Cardiac muscle cell (in vitro differentiated cells and primary cell): ENCODE data around the gene ADGRD1. TPM values are rescaled to one million over a fixed set of nuclear protein-coding genes. Genes with fewer than 3 reads are reported as not detected.

ENCODE experiments used
- DNase-seq, 2 donors: peaks; one replicate each; pipeline versions ENCODE4 v3.0.0 to v3.0.0-alpha.2; 2010 to 2017; ENCODE audit warnings: low read depth in 1 of 2, low spot score in 1 of 2
- H3K27ac ChIP-seq: fragments of 200-600 bp; sonication (generic); 2 replicates; pipeline ENCODE4 v1.5.1; 2016
- H3K27me3 ChIP-seq: fragments of 200-600 bp; sonication (generic); 2 replicates; pipeline ENCODE4 v1.6.0; 2016; ENCODE audit warnings: control low read depth
- H3K36me3 ChIP-seq: fragments of 200-600 bp; sonication (generic); 2 replicates; pipeline ENCODE4 v1.5.1; 2016; ENCODE audit warnings: control low read depth
- H3K4me1 ChIP-seq: fragments of 200-600 bp; sonication (generic); 2 replicates; pipeline ENCODE4 v1.8.1; 2017; ENCODE audit warnings: low read depth, mild to moderate bottlenecking, mixed run types
- H3K4me3 ChIP-seq: fragments of 200-600 bp; sonication (generic); 2 replicates; pipeline ENCODE4 v1.5.1; 2016; ENCODE audit warnings: mild to moderate bottlenecking
- H3K9me3 ChIP-seq: fragments of 200-600 bp; sonication (generic); 2 replicates; pipeline ENCODE4 v1.5.1; 2017; ENCODE audit warnings: low read depth, mild to moderate bottlenecking, control low read depth
- polyA plus RNA-seq: library from polyadenylated mRNA; unstranded; fragments of >200 nt; fragmentation: Nextera tagmentation; extraction: Ambion mirVana; gene quantifications from 2 replicates; pipeline ENCODE4 v1.2.1, GENCODE V29; 2016
- total RNA-seq: library from RNA; depleted of rRNA; stranded (reverse); fragments of >200 nt; gene quantifications from 2 replicates; pipeline ENCODE4 v1.2.3, GENCODE V29; 2016
- TF ChIP-seq, protein P1 (sequence below): IDR thresholded peaks from 2 replicates; pipeline ENCODE4 v1.5.1; 2012; ENCODE audit warnings: low read depth, mild to moderate bottlenecking, low read length

Gene ADGRD1
- total and polyA plus RNA-seq, 2 experiments from 2014 or later = 66.6 to 74.0 TPM

- Histone ChIP-seq H3K4me1 (no peaks in the 10 kb centered on the region), H3K9me3 (no peaks in the 10 kb centered on the region), H3K27me3 (no peaks in the 10 kb centered on the region), H3K4me3 (no peak overlapping the region), H3K27ac (no peak overlapping the region), H3K36me3 (peaks cover 48% of the 10 kb centered on the region)
- no peak for DNase-seq
- TF ChIP-seq, protein P1, sequence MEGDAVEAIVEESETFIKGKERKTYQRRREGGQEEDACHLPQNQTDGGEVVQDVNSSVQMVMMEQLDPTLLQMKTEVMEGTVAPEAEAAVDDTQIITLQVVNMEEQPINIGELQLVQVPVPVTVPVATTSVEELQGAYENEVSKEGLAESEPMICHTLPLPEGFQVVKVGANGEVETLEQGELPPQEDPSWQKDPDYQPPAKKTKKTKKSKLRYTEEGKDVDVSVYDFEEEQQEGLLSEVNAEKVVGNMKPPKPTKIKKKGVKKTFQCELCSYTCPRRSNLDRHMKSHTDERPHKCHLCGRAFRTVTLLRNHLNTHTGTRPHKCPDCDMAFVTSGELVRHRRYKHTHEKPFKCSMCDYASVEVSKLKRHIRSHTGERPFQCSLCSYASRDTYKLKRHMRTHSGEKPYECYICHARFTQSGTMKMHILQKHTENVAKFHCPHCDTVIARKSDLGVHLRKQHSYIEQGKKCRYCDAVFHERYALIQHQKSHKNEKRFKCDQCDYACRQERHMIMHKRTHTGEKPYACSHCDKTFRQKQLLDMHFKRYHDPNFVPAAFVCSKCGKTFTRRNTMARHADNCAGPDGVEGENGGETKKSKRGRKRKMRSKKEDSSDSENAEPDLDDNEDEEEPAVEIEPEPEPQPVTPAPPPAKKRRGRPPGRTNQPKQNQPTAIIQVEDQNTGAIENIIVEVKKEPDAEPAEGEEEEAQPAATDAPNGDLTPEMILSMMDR = no peak
These were observed 17.2 kb downstream of the ADGRD1 start for GRCh38 chr12:130970908-130971233.

GRCh38 chr12:130971925-130972585 is 18.3 kb downstream of the ADGRD1 start:
- TF ChIP-seq, protein P1 = no peak
- peaks cover 45% of the 10 kb centered on the region for H3K36me3 ChIP-seq
- no peaks in the 10 kb centered on the region for H3K9me3 ChIP-seq
- DNase-seq = no peak
- H3K27ac ChIP-seq = no peak overlapping the region
- no peaks in the 10 kb centered on the region for H3K4me1 ChIP-seq
- H3K4me3 ChIP-seq = no peak overlapping the region
- H3K27me3 ChIP-seq = no peaks in the 10 kb centered on the region

DNA sequence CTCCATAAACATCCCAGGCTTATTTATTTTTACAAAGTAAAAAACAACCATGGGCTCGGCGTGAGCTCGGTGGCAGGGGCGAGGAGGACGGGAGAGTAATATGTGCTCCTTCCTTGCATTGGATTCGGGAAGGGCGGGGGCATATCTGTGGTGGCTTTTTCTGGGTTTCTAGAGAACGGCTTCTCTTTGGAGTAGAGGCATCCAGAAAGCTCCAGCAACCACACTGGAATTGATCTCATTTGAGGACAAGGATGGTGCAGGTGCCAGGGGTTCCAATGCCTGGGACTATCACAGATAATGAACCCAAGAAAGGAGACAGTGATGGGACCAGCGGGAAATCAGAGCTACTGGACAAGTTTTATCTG is 18.9 kb downstream of the ADGRD1 start:
- TF ChIP-seq, protein P1 = no peak
- no peak for DNase-seq
- H3K36me3 ChIP-seq = peaks cover 40% of the 10 kb centered on the region
- no peak overlapping the region for H3K4me3 ChIP-seq
- no peaks in the 10 kb centered on the region for H3K27me3 ChIP-seq
- H3K27ac ChIP-seq = no peak overlapping the region
- no peaks in the 10 kb centered on the region for H3K4me1 ChIP-seq
- no peaks in the 10 kb centered on the region for H3K9me3 ChIP-seq

- no peak overlapping the region for H3K4me3 ChIP-seq
- no peaks in the 10 kb centered on the region for H3K27me3 ChIP-seq
- TF ChIP-seq, protein P1 = no peak
- no peak for DNase-seq
- H3K9me3 ChIP-seq = no peaks in the 10 kb centered on the region
- H3K27ac ChIP-seq = no peak overlapping the region
- H3K4me1 ChIP-seq = no peaks in the 10 kb centered on the region
- peaks cover 35% of the 10 kb centered on the region for H3K36me3 ChIP-seq
These were observed 19.4 kb downstream of the ADGRD1 start for GRCh38 chr12:130973109-130973508.

- Histone ChIP-seq H3K27me3 (no peaks in the 10 kb centered on the region), H3K4me1 (no peaks in the 10 kb centered on the region), H3K9me3 (no peaks in the 10 kb centered on the region), H3K36me3 (peaks cover 34% of the 10 kb centered on the region), H3K27ac (no peak overlapping the region), H3K4me3 (no peak overlapping the region)
- TF ChIP-seq, protein P1 = no peak
- no peak for DNase-seq
These were observed 20.2 kb downstream of the ADGRD1 start for GRCh38 chr12:130973906-130974305.

DNA sequence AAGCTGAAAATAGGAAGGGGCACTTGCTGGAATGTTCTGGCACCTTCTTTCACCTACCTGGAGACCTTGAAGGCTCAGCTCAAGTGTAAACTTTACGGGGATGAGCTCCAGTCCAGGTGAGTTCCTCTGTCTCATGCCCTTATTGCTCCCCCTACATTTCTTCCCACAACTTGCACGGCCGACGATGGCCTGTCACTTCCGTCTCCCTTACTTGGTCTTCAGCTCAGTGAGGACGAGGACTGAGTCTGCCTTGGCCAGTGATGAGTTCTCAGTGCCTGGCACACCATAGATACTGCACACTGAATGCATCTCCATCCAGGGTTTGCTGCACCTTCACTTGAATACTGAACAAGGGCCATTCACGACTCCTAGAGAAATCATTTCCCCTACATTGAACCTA is 21.4 kb downstream of the ADGRD1 start:
- Histone ChIP-seq H3K4me3 (no peak overlapping the region), H3K27ac (no peak overlapping the region), H3K36me3 (peaks cover 22% of the 10 kb centered on the region), H3K27me3 (no peaks in the 10 kb centered on the region), H3K9me3 (no peaks in the 10 kb centered on the region), H3K4me1 (no peaks in the 10 kb centered on the region)
- TF ChIP-seq, protein P1 = no peak
- DNase-seq = no peak
